8988T (cell line): Measurements from ENCODE around the gene TRIP10.
"Not testable (repeated sequence)": the region's sequence is repeated elsewhere in the genome, so short reads cannot be mapped to it uniquely, and the experiment has no call there.

Experiments
- DNase-seq: peaks from one replicate; pipeline ENCODE4 v3.0.0; 2011

Gene TRIP10

GRCh38 chr19:6771648-6772027 is 32.2 kb downstream of the TRIP10 start:
- not testable (repeated sequence) for DNase-seq

GRCh38 chr19:6772028-6772865 is 32.8 kb downstream of the TRIP10 start, which contains the start of gene VAV1:
Gene VAV1, plus strand, starts transcription at chr19:6772708. Its CDS starts 100 bp downstream, at chr19:6772808.
- DNase-seq: no peak

- no peak for DNase-seq
Observed at GRCh38 chr19:6772866-6773322, 33.4 kb downstream of the TRIP10 start.

- DNase-seq: no peak
Observed at GRCh38 chr19:6773323-6773931, 33.9 kb downstream of the TRIP10 start.

- no peak for DNase-seq
Observed at GRCh38 chr19:6774821-6775707, 35.6 kb downstream of the TRIP10 start.

- DNase-seq: not testable (repeated sequence)
Observed at GRCh38 chr19:6776045-6776444, 36.6 kb downstream of the TRIP10 start.

- no peak for DNase-seq
Observed at GRCh38 chr19:6776999-6777398, 37.5 kb downstream of the TRIP10 start.

GRCh38 chr19:6777434-6777833 is 38.0 kb downstream of the TRIP10 start:
- DNase-seq: no peak

GRCh38 chr19:6778386-6778785 is 38.9 kb downstream of the TRIP10 start:
- DNase-seq: no peak

GRCh38 chr19:6779206-6779605 is 39.7 kb downstream of the TRIP10 start:
- DNase-seq: no peak

GRCh38 chr19:6787393-6787792 is 47.9 kb downstream of the TRIP10 start:
- no peak for DNase-seq

GRCh38 chr19:6788896-6789295 is 49.4 kb downstream of the TRIP10 start:
- no peak for DNase-seq

- no peak for DNase-seq
Observed at GRCh38 chr19:6790194-6791128, 51.0 kb downstream of the TRIP10 start.

- no peak for DNase-seq
Observed at GRCh38 chr19:6791237-6791636, 51.8 kb downstream of the TRIP10 start.

- no peak for DNase-seq
Observed at GRCh38 chr19:6793411-6793810, 53.9 kb downstream of the TRIP10 start.

- DNase-seq: no peak
Observed at GRCh38 chr19:6793973-6794372, 54.5 kb downstream of the TRIP10 start.

- DNase-seq: no peak
Observed at GRCh38 chr19:6794686-6795431, 55.4 kb downstream of the TRIP10 start.

- no peak for DNase-seq
Observed at GRCh38 chr19:6796278-6796677, 56.8 kb downstream of the TRIP10 start.

GRCh38 chr19:6797646-6798045 is 58.2 kb downstream of the TRIP10 start:
- DNase-seq: no peak

- not testable (repeated sequence) for DNase-seq
Observed at GRCh38 chr19:6800160-6800790, 60.8 kb downstream of the TRIP10 start.

GRCh38 chr19:6800991-6801484 is 61.6 kb downstream of the TRIP10 start:
- DNase-seq: no peak
